Measurements from ENCODE around the gene PPIA.
A peak's percentile ranks its signal among the peaks of the same experiment; 100 is the strongest.
"Not testable (repeated sequence)": the region's sequence is repeated elsewhere in the genome, so short reads cannot be mapped to it uniquely, and the experiment has no call there.

PPIA gene

DNA sequence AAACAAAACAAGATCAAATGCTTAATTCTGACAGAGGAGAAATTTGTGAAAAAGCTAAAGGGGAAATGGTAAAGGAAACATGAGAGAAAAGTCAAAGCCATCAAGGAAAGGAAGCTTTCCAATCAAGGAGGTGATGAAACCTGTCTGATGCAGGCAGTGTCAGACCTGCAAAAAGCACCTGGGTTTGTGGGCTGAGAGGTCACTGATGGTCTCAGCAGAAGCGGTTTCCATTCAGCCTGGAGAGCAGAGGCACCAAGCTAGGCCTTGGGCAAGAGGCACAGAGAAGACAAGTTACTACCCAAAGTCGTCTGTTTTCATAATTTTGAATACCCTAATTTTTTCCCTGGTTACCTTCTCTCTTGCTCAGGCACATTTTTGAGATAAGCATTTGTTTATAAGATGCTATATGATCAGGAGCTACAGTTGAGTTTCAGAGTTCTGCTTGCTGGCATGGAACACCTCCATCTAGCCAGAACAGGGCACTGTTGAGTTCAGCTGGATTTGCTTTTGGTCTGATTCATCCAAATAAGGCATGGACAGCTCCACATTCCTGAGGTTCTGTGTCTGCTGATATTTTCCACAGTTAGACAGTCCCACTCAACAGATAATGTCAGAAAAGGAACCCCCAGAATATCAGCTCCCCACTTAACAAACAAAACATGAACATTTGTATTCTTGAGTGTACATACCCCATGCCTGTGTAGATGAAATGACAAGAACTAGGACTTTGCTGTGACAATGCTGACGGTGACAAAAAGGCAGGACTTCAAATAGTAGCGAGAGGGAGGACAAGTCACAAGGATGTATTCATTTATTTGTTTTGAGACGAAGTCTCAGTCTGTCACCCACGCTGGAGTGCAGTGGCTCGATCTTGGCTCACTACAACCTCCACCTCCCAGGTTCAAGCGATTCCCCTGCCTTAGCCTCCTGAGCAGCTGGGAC is 4.9 kb upstream of the PPIA start:
- DNase-seq = no peak

DNA sequence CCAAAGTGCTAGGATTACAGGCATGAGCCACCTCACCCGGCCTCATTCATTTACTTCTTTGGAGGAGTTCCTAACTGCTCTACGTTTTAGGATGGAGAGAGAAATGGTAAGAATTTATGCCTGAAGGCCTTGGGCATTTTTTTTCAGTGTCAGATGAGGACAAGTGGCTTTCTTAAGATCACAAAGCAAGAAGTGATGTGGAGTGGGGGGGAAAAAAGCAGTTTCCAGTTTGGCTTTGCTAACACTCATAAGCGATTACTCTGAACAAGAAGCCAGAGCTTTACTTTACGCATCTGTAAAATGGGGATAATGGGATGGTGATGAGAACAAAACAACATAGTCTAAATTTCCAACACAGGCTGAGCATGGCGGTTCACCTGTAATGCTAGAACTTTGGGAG is 2.6 kb upstream of the PPIA start:
- no peak for DNase-seq

DNA sequence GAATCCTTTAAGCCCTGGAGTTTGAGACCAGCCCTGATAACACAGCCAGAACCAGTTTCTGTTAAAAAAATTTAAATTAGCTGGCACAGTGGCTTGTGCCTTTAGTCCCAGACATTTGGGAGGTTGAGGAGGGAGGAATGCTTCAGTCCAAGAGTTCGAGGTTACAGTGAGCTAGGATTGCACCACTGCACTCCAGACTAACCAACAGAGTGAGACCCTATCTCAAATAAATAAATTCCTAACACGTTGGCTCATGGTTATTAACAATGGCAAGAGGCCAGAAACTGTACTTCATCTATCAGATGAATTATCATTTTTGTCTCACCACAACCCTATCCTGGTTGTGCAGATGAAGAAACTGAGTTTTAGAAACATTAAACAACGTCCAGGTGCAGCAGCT is 2.1 kb upstream of the PPIA start:
- no peak for DNase-seq

DNA sequence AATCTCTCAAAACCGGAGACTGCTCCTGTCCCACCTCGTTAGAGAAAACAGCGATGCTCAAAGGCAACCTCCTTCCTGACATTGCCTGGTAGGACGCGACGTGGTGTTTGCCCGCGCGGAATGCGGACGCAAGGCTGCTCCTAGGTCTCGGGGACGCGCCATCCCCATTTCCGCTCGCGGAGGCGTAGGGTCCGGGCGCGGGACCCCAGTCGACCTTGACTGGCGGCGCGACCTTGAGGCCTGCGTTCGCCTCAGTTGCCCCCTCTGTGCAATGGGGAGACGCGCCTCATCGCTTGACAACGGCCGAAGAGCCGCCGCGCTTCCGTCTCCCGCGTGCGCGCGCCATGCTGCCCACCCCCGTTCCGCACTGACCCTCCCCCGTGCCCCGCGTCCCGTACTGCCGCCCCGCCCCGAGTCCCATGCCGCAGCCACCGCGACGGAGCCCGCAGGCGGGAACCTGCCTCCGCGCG is 412 bp upstream of the PPIA start:
- DNase-seq = no peak

GRCh38 chr7:44797329-44798258 is 1.1 kb downstream of the PPIA start:
- peak; percentile 89 to 91 for DNase-seq

DNA sequence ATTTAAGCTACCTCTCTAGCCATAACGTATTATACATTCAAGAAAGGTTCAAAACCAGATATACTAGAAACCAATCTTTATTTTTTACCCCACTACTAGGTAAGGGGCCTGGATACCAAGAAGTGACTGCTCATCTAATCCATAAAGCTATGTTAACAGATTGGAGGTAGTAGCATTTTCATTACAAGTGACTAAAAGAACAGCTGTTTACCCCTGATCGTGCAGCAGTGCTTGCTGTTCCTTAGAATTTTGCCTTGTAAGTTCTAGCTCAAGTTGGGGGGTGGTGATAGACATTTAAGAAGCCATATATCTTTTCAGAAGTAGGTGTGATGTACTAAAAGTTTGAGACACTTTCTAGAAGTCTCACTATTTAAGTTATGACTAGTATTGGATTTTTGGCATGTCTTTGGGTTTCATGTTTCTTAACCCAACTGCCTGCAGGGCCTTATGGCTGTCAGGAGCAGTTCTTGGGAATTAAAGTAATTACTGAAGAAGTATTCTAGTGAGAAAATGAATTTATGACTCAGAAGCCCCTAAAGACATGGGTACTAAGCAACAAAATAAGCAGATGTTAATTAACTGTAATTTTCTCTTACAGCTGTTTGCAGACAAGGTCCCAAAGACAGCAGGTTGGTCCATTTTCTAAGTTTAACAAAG is 2.3 kb downstream of the PPIA start:
- no peak for DNase-seq

DNA sequence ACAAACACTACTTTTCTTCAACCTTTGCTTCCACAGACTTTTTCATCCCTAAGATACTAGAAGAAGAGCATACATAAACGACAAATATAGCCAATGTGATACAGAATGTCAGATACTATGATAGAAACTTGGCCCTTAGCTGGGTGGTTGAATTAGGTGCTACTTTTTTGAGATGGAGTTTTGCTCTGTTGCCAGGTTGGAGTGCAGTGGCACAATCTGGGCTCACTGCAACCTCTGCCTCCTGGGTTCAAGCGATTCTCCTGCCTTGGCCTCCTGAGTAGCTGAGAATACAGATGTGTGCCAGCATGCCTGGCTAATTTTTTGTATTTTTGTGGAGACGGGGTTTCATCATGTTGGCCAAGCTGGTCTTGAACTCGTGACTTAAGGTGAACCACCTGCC is 3.5 kb downstream of the PPIA start:
- DNase-seq = no peak

GRCh38 chr7:44801890-44802289 is 5.4 kb downstream of the PPIA start:
- DNase-seq = no peak

DNA sequence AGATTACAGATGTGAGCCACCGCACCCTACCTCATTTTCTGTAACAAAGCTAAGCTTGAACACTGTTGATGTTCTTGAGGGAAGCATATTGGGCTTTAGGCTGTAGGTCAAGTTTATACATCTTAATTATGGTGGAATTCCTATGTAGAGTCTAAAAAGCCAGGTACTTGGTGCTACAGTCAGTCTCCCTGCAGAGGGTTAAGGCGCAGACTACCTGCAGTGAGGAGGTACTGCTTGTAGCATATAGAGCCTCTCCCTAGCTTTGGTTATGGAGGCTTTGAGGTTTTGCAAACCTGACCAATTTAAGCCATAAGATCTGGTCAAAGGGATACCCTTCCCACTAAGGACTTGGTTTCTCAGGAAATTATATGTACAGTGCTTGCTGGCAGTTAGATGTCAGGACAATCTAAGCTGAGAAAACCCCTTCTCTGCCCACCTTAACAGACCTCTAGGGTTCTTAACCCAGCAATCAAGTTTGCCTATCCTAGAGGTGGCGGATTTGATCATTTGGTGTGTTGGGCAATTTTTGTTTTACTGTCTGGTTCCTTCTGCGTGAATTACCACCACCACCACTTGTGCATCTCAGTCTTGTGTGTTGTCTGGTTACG is 6.0 kb downstream of the PPIA start:
- no peak for DNase-seq

DNA sequence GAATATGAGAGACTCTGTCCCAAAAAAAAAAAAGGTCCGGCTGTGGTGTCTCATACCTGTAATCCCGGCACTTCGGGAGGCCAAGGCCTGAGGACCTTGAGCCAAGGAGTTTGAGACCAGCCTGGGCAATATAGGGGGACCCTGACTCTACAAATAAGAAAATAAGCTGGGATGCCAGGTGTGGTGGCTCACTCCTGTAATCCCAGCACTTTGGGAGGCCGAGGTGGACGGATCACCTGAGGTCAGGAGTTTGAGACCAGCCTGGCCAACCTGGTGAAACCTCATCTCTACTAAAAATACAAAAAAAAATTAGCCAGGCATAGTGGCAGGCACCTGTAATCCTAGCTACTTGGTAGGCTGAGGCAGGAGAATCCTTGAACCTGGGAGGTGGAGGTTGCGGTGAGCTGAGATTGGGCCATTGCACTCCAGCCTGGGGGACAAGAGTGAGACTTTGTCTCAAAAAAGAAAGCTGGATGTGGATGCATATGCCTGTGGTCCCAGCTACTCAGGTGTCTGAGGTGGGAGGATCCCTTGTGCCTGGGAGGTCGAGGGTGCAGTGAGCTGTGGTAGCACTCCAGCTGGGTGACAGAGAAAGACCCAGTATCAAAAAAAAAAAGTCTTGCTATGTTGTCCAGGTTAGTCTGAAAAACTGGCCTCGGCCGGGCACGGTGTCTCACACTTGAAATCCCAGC is 7.5 kb downstream of the PPIA start:
- DNase-seq = not testable (repeated sequence)

DNA sequence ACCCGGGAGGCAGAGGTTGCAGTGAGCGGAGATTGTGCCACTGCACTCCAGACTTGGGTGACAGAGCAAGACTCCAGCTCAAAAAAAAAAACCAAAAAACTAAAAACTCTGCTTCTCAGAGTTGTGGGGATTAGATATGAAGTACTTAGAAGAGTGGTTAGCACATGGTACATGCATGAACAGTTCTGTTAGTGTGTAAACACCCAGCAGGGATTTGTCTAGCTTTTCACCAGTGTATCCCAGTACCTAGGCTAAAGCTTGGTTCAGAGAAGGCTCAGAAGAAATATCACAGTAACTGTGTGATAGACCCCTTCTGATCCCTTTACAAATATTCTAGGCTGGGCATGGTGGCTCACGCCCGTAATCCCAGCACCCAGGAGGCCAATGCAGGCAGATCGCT is 9.5 kb downstream of the PPIA start:
- no peak for DNase-seq

GRCh38 chr7:44808914-44809393 is 12.5 kb downstream of the PPIA start:
- DNase-seq = no peak

- no peak for DNase-seq
Observed at GRCh38 chr7:44811093-44811492, 14.6 kb downstream of the PPIA start.

- DNase-seq = no peak
Observed at GRCh38 chr7:44811571-44811970, 15.1 kb downstream of the PPIA start.

DNA sequence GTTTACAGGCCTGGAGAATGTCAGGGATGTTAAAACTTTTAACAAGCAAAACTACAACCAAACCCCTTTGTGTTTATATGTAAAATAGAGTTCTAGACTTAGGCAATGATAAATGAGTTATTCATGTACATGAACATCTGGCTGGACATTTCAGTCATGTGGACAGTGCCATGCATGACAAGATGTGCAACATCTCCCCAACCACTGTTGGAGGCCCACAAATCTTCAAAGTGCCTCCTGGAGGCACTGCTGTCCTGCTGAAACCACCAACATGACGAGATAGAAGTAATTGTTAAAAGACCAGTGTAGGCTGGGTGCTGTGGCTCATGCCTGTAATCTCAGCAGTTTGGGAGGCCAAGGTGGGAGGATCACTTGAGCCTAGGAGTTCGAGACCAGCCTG is 18.4 kb downstream of the PPIA start:
- no peak for DNase-seq

DNA sequence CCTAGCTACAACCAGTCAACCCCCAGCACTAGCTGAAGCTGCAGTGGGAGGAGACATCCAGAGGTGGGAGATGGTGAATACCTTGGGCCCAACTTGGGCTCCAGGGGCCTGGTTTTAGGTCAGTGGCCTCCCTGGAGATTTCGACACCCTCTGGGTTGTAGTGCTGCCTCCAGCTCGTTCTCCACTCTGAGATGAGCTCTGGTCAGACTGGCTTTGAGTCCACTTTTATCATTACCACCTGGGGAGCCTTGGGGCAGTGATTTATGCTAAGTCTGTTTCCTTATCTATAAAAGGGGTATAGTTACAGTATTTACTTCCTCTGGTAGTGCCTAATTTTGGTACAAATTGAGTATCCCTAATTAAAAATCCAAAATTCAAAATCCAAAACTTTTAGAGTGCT is 22.8 kb downstream of the PPIA start:
- DNase-seq = no peak

DNA sequence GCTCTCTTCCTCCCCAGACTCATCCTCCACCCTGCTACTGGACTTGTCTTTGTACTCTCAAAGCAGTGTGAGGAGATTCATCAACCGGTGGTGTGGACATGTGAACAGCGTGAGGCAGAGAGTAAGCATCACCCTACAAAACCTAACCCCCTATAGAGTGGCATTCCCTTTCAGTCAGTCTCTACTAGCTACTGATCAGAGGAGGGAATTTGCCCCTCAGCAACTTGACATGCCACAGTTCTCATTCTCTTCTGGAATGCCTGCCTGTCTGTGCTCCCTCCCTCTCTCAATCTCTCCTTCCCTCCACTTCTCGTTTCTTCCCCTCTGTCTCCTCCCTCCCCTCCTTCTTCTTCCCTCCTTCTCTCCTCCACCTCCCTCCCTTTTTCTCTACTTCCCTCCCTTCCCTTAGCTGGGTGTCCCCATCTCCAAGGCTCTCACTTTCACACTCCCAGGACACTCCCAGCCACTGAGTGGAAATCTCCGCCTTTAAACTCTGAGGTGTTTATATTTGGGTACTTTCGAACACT is 26.8 kb downstream of the PPIA start:
- no peak for DNase-seq

DNA sequence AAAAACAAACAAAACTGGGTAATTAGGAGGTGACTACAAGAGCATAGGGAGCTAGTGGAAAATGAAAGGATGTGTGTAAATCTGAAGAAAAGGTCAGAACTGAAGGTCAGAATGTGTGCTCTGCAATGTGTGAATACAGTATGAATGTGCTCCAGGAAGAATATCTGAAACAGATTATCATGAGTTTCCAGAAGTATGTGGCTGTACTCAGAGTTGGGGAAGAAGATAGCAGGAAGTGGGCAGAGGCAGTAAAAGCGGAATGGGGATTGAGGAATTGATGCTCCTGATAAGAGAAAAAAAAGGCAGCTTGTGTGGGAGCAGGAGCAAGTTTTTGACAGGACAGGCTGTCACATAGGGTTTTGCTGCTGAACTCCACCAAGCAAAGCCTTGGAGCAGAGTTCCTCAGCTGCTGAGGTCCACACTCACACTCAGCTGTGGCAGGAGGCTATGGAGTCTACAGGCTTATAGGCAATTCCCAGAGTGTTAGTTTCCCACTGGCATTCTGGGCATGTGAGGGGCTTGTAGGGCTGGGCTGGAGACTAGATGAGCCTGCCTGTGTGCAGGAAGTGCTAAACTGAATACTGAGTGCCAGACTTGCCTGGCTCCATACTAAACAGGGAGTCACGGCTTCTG is 28.5 kb downstream of the PPIA start:
- DNase-seq = no peak

GRCh38 chr7:44827567-44827966 is 31.1 kb downstream of the PPIA start:
- no peak for DNase-seq

DNA sequence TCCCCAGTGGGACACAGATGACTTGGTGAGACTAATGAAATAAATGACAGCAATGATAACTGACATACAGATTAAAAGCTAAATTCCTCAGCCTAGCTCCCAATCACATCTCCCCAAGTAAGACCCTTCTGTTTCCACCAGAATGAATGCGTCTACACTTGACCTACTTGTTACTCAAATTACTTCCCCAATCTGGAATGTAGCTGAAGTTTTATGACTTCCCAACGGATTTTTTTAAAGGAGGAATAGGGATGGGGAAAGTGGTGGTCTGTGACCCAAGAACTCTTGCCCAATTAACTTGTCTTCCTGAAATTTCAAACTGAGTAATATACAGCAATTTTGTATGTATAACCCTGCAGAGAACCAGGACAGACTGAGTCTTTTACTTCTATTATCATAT is 42.3 kb downstream of the PPIA start:
- no peak for DNase-seq

DNA sequence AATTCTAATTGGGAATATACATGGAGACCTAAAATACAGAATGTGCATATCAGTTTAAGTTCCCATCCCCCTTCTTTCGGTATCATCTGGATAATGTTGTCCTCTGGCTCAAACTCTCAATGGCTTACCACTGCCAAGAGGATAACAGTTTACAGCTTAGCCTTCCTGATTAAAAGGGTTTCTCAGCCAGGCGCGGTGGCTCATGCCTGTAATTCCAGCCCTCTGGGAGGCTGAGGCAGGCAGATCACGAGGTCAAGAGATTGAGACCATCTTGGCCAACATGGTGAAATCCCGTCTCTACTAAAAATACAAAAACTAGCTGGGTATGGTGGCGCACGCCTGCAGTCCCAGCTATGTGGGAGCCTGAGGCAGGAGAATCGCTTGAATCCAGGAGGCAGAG is 46.2 kb downstream of the PPIA start:
- DNase-seq = not testable (repeated sequence)
